ENCODE results near the gene CSF2.
A peak's percentile ranks its signal among the peaks of the same experiment; 100 is the strongest.

The CSF2 gene

DNA sequence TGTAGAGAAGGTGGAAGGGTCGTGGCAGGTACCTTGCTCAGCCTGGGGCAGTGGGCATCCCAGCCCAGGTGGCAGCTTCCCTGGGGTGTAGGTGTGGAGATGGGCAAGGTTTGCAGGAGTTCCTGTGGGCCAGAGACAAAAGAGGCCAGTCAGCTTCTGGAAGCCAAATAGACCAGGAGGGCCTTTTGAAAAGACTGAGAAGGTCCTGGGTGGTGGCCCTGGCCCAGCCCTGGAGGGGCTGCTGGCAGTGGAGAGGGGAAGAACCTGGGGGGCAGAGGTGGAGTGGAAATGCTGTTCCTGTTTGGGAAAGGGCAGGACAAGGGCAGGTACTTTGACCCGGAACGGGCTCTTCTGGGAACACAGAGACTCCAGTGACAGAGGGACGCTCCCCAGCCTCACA is 20.1 kb upstream of the CSF2 start:
- FAIRE-seq (no peak), DNase-seq (ENCODE audit: insufficient read length, low spot score) (no peak)
- TF ChIP-seq POU2F2 (IDR thresholded peaks at IDR 0.05; ENCODE audit: low read depth, low read length): no peak
- no peak for TF ChIP-seq SPI1 (IDR thresholded peaks at IDR 0.05; ENCODE audit: low read depth, low read length)
- no peak for TF ChIP-seq TAF1 (IDR thresholded peaks at IDR 0.05; ENCODE audit: low read depth, low read length)
- no peak for TF ChIP-seq POLR2AphosphoS5 (IDR thresholded peaks at IDR 0.05; ENCODE audit: low read depth, low read length)
- TF ChIP-seq PAX5 (IDR thresholded peaks at IDR 0.05; ENCODE audit: insufficient read depth, low read length, severe bottlenecking): no peak
- TF ChIP-seq POLR2A (IDR thresholded peaks at IDR 0.05; ENCODE audit: low read depth, low read length): no peak

GRCh38 chr5:132054031-132054696 is 19.4 kb upstream of the CSF2 start:
- DNase-seq (ENCODE audit: insufficient read length, low spot score): no peak
- TF ChIP-seq POU2F2 (IDR thresholded peaks at IDR 0.05; ENCODE audit: low read depth, low read length) (no peak), SPI1 (IDR thresholded peaks at IDR 0.05; ENCODE audit: low read depth, low read length) (no peak), PAX5 (IDR thresholded peaks at IDR 0.05; ENCODE audit: insufficient read depth, low read length, severe bottlenecking) (no peak), POLR2AphosphoS5 (IDR thresholded peaks at IDR 0.05; ENCODE audit: low read depth, low read length) (no peak), TAF1 (IDR thresholded peaks at IDR 0.05; ENCODE audit: low read depth, low read length) (no peak), POLR2A (IDR thresholded peaks at IDR 0.05; ENCODE audit: low read depth, low read length) (no peak)
- no peak for FAIRE-seq

DNA sequence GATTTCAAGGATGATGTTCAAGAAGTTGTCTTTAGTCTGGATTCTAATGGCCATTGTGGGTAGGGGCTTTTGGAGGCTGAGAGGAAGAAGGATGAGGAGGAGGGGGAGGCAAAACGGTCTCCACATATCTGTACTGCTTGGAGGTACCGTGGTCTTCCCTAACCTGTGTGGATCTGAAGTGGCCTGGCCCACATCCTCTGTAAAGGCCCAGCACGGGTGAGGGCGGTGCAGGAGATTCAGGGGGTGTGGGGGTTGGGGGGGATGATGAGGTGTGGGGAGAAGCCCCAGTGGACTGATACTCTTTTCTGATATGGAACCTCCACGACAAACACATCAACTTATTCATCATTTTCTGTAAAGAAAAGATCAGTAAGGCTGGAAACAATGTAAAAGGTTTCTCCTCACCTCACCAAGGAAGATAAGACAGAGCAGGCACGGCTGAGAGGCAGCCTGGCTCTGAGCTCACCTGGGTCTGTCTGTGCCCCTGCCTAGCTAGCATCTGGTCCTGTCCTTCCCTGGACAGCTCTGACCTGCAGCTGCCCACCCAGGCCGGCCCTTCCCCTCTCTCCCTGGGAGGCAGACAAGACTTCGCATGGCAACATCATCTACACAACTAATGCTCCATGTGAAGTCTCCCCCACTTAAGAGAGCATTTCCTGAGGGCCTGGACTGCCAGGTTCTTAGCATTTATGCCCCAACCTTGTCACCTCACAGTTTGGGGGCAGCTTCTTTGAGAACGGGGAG is 18.7 kb upstream of the CSF2 start:
- FAIRE-seq: no peak
- DNase-seq (ENCODE audit: insufficient read length, low spot score): no peak
- TF ChIP-seq TAF1 (IDR thresholded peaks at IDR 0.05; ENCODE audit: low read depth, low read length) (no peak), PAX5 (IDR thresholded peaks at IDR 0.05; ENCODE audit: insufficient read depth, low read length, severe bottlenecking) (no peak), POU2F2 (IDR thresholded peaks at IDR 0.05; ENCODE audit: low read depth, low read length) (no peak), SPI1 (IDR thresholded peaks at IDR 0.05; ENCODE audit: low read depth, low read length) (no peak), POLR2A (IDR thresholded peaks at IDR 0.05; ENCODE audit: low read depth, low read length) (no peak), POLR2AphosphoS5 (IDR thresholded peaks at IDR 0.05; ENCODE audit: low read depth, low read length) (no peak)

DNA sequence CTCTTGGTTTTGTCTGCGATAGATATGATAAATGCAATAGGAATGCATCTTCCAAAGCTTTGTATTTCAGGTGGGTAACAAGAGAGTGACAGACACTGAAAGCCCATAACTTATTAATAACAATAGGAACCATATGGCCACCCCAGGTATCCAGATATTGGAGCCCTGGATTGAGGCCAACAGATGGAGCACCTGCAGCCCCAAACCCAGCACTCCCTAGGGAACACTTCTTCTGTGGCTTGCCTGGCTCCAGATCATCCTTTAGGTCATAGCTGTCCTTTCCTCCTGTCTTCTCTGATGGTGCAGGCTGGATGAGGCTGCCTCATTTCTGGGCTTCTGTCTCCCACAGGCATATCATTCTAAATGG is 18.2 kb upstream of the CSF2 start:
- no peak for TF ChIP-seq PAX5 (IDR thresholded peaks at IDR 0.05; ENCODE audit: insufficient read depth, low read length, severe bottlenecking)
- TF ChIP-seq TAF1 (IDR thresholded peaks at IDR 0.05; ENCODE audit: low read depth, low read length): no peak
- TF ChIP-seq SPI1 (IDR thresholded peaks at IDR 0.05; ENCODE audit: low read depth, low read length): no peak
- no peak for TF ChIP-seq POU2F2 (IDR thresholded peaks at IDR 0.05; ENCODE audit: low read depth, low read length)
- no peak for TF ChIP-seq POLR2A (IDR thresholded peaks at IDR 0.05; ENCODE audit: low read depth, low read length)
- TF ChIP-seq POLR2AphosphoS5 (IDR thresholded peaks at IDR 0.05; ENCODE audit: low read depth, low read length): no peak
- no peak for DNase-seq (ENCODE audit: insufficient read length, low spot score)
- FAIRE-seq: no peak

GRCh38 chr5:132055808-132056609 is 17.6 kb upstream of the CSF2 start:
- no peak for FAIRE-seq
- DNase-seq (ENCODE audit: insufficient read length, low spot score): no peak
- TF ChIP-seq POLR2AphosphoS5 (IDR thresholded peaks at IDR 0.05; ENCODE audit: low read depth, low read length): no peak
- no peak for TF ChIP-seq POLR2A (IDR thresholded peaks at IDR 0.05; ENCODE audit: low read depth, low read length)
- TF ChIP-seq PAX5 (IDR thresholded peaks at IDR 0.05; ENCODE audit: insufficient read depth, low read length, severe bottlenecking): no peak
- TF ChIP-seq TAF1 (IDR thresholded peaks at IDR 0.05; ENCODE audit: low read depth, low read length): no peak
- no peak for TF ChIP-seq SPI1 (IDR thresholded peaks at IDR 0.05; ENCODE audit: low read depth, low read length)
- no peak for TF ChIP-seq POU2F2 (IDR thresholded peaks at IDR 0.05; ENCODE audit: low read depth, low read length)

- DNase-seq (ENCODE audit: insufficient read length, low spot score): peak; percentile 6
- no peak for TF ChIP-seq POLR2AphosphoS5 (IDR thresholded peaks at IDR 0.05; ENCODE audit: low read depth, low read length)
- TF ChIP-seq TAF1 (IDR thresholded peaks at IDR 0.05; ENCODE audit: low read depth, low read length): no peak
- no peak for TF ChIP-seq POLR2A (IDR thresholded peaks at IDR 0.05; ENCODE audit: low read depth, low read length)
- no peak for TF ChIP-seq SPI1 (IDR thresholded peaks at IDR 0.05; ENCODE audit: low read depth, low read length)
- TF ChIP-seq PAX5 (IDR thresholded peaks at IDR 0.05; ENCODE audit: insufficient read depth, low read length, severe bottlenecking): no peak
- TF ChIP-seq POU2F2 (IDR thresholded peaks at IDR 0.05; ENCODE audit: low read depth, low read length): no peak
- FAIRE-seq: no peak
Measured at GRCh38 chr5:132056610-132057497, 16.7 kb upstream of the CSF2 start.

DNA sequence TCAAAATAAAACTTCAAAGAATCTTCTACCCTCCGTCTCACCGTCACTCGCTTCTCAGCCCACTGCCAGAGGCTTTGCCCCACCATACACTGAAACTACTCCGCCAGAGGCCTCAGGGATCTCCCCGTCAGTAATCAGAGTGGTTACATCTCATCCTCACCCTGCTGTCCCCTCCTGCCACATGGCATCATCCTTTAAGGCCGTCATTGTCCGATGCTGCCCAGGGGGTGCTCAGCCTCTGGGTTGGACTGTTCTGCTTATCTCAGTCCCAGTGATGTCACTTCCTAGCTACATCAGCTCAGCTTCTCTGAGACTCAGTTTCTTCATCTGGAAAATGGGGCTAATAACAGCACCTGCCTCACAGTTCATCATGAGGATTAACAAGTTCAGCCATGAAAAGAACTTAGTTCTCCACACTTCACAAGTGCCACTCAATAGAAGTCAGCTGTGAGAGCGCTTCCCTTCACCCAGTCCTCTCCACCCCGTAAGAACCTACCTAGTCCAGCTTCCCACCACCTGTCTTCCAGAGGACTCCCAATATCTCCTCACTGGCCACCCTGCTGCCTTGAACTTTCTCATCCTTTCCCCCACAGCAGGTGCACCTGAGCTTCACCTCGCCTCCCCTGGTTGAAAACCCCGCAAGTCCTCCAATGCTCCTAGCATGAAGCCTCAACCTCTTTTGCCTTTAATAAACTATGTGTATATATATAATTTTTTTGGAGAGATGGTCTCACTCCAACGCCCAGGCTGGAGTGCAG is 15.9 kb upstream of the CSF2 start:
- DNase-seq (ENCODE audit: insufficient read length, low spot score) (no peak), FAIRE-seq (no peak)
- no peak for TF ChIP-seq POLR2AphosphoS5 (IDR thresholded peaks at IDR 0.05; ENCODE audit: low read depth, low read length)
- no peak for TF ChIP-seq POLR2A (IDR thresholded peaks at IDR 0.05; ENCODE audit: low read depth, low read length)
- TF ChIP-seq PAX5 (IDR thresholded peaks at IDR 0.05; ENCODE audit: insufficient read depth, low read length, severe bottlenecking): no peak
- TF ChIP-seq TAF1 (IDR thresholded peaks at IDR 0.05; ENCODE audit: low read depth, low read length): no peak
- no peak for TF ChIP-seq POU2F2 (IDR thresholded peaks at IDR 0.05; ENCODE audit: low read depth, low read length)
- no peak for TF ChIP-seq SPI1 (IDR thresholded peaks at IDR 0.05; ENCODE audit: low read depth, low read length)

- FAIRE-seq: no peak
- DNase-seq (ENCODE audit: insufficient read length, low spot score): no peak
- TF ChIP-seq PAX5 (IDR thresholded peaks at IDR 0.05; ENCODE audit: insufficient read depth, low read length, severe bottlenecking): no peak
- no peak for TF ChIP-seq SPI1 (IDR thresholded peaks at IDR 0.05; ENCODE audit: low read depth, low read length)
- no peak for TF ChIP-seq POLR2AphosphoS5 (IDR thresholded peaks at IDR 0.05; ENCODE audit: low read depth, low read length)
Measured at GRCh38 chr5:132058646-132059042, 14.9 kb upstream of the CSF2 start.

Measured in GM12891 (cell line).